ENCODE results near the gene MYBPC3. TPM values are rescaled to one million over a fixed set of nuclear protein-coding genes. Genes with fewer than 3 reads are reported as not detected.

Gene MYBPC3
- total RNA-seq, 2 donors from 2014 or later: 0.42 TPM; not detected in 1

- H3K27ac ChIP-seq: no peak overlapping the region
- no peak for TF ChIP-seq CTCF (IDR thresholded peaks at IDR 0.05)
- H3K4me3 ChIP-seq: no peak overlapping the region
- peaks cover 7% of the 10 kb centered on the region for H3K4me1 ChIP-seq
- no peak for DNase-seq
- no peaks in the 10 kb centered on the region for H3K9me3 ChIP-seq
- H3K27me3 ChIP-seq: no peaks in the 10 kb centered on the region
- intact Hi-C loops (cut with DNase I): no loop called here
- peaks cover 3% of the 10 kb centered on the region for H3K36me3 ChIP-seq
- peak overlapping the region in 1 of 2 donors; percentile 12 for H3K9ac ChIP-seq (ENCODE audit: low read depth in 2 of 2, low read length in 2 of 2)
Observed at GRCh38 chr11:47329987-47330931, 22.2 kb downstream of the MYBPC3 start.

DNA sequence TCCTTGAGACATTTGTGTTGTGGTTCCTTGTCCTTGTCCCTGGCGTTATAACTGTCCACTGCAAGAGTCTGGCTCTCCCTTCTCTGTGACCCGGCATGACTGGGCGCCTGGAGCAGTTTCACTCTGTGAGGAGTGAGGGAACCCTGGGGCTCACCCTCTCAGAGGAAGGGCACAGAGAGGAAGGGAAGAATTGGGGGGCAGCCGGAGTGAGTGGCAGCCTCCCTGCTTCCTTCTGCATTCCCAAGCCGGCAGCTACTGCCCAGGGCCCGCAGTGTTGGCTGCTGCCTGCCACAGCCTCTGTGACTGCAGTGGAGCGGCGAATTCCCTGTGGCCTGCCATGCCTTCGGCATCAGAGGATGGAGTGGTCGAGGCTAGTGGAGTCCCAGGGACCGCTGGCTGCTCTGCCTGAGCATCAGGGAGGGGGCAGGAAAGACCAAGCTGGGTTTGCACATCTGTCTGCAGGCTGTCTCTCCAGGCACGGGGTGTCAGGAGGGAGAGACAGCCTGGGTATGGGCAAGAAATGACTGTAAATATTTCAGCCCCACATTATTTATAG is 23.0 kb downstream of the MYBPC3 start:
- H3K4me3 ChIP-seq: no peak overlapping the region
- H3K9ac ChIP-seq (ENCODE audit: low read depth in 2 of 2, low read length in 2 of 2): no peak overlapping the region
- no peak overlapping the region for H3K27ac ChIP-seq
- DNase-seq: no peak
- H3K36me3 ChIP-seq: peaks cover 3% of the 10 kb centered on the region
- intact Hi-C loops (cut with DNase I): no loop called here
- H3K9me3 ChIP-seq: no peaks in the 10 kb centered on the region
- H3K27me3 ChIP-seq: no peaks in the 10 kb centered on the region
- peaks cover 7% of the 10 kb centered on the region for H3K4me1 ChIP-seq
- no peak for TF ChIP-seq CTCF (IDR thresholded peaks at IDR 0.05)

DNA sequence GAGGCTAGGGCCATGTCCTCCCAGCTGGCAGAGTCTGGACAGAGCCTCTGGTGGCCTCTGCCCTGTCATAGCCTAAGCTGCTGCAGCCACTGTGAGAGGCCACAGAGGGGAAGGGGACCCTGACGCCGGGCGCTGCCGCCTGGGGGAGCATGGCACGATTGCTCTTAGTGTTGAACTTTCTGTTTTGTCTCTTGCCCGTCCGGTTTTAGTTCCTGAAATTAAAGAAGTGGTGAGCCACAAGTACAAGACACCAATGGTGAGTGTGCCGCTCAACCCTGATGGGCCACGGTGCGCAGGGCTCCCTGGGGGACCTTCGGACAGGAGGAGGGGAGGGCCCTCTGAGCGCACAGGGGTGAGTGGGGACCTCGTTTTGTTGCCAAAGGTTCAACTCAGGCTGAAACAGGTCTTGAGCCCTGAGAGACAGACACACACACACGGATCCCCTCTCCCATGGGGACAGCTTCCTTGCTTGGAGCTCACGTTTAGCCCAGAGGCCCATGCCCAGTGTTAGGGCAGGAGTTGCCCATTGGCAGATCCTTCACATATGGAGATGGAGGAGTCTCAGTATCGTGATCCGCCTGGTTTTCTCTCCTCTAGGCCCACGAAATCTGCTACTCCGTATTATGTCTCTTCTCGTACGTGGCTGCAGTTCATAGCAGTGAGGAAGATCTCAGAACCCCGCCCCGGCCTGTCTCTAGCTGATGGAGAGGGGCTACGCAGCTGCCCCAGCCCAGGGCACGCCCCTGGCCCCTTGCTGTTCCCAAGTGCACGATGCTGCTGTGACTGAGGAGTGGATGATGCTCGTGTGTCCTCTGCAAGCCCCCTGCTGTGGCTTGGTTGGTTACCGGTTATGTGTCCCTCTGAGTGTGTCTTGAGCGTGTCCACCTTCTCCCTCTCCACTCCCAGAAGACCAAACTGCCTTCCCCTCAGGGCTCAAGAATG is 23.8 kb downstream of the MYBPC3 start:
- intact Hi-C loops (cut with DNase I): no loop called here
- Histone ChIP-seq H3K27ac (no peak overlapping the region), H3K4me1 (peaks cover 7% of the 10 kb centered on the region), H3K4me3 (no peak overlapping the region), H3K9ac (ENCODE audit: low read depth in 2 of 2, low read length in 2 of 2) (no peak overlapping the region), H3K9me3 (no peaks in the 10 kb centered on the region), H3K36me3 (peaks cover 3% of the 10 kb centered on the region), H3K27me3 (no peaks in the 10 kb centered on the region)
- no peak for TF ChIP-seq CTCF (IDR thresholded peaks at IDR 0.05)
- DNase-seq: no peak

- DNase-seq: no peak
- Histone ChIP-seq H3K4me1 (peaks cover 7% of the 10 kb centered on the region), H3K36me3 (peaks cover 3% of the 10 kb centered on the region), H3K4me3 (no peak overlapping the region), H3K27me3 (no peaks in the 10 kb centered on the region), H3K27ac (no peak overlapping the region), H3K9me3 (no peaks in the 10 kb centered on the region), H3K9ac (ENCODE audit: low read depth in 2 of 2, low read length in 2 of 2) (no peak overlapping the region)
- TF ChIP-seq CTCF (IDR thresholded peaks at IDR 0.05): no peak
- intact Hi-C loops (cut with DNase I): no loop called here
Observed at GRCh38 chr11:47327949-47328348, 24.6 kb downstream of the MYBPC3 start.

DNA sequence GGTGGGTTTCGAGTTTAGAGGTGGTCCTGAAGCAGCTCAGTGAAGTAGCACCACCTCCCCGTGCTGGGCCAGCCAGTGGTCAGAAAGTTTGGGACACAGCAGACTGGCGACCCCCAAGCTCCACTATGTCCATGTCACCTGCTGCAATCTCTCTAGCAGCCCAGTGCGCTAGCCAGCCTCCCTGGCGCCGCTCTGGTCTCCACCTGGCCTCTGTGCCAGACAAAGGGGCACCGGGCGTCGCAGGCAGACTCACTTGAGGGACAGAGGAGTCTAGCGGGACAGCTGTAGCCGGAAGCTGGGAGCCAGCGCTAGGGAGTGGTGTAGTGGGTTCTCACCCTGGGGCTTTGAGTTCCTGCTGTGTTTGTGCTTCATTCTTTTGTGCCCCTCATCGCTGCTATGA is 25.5 kb downstream of the MYBPC3 start:
- TF ChIP-seq CTCF (IDR thresholded peaks at IDR 0.05): no peak
- H3K9ac ChIP-seq (ENCODE audit: low read depth in 2 of 2, low read length in 2 of 2): no peak overlapping the region
- peaks cover 7% of the 10 kb centered on the region for H3K4me1 ChIP-seq
- peaks cover 3% of the 10 kb centered on the region for H3K36me3 ChIP-seq
- no peaks in the 10 kb centered on the region for H3K27me3 ChIP-seq
- intact Hi-C loops (cut with DNase I): no loop called here
- DNase-seq: no peak
- no peaks in the 10 kb centered on the region for H3K9me3 ChIP-seq
- H3K27ac ChIP-seq: no peak overlapping the region
- H3K4me3 ChIP-seq: no peak overlapping the region
